Astrocyte (in vitro differentiated cells and primary cell): Measurements from ENCODE around the gene USP3. TPM values are rescaled to one million over a fixed set of nuclear protein-coding genes. Genes with fewer than 3 reads are reported as not detected.

Experiments used
- DNase-seq: peaks from one replicate; pipeline ENCODE4 v3.0.0-alpha.2; 2010; ENCODE audit warnings: low read depth
- FAIRE-seq: peaks from 2 replicates; lab custom pipeline; 2011; peaks lifted over from hg19 to GRCh38; lab: Jason Lieb, UNC
- H2AFZ ChIP-seq: 2 replicates; pipeline ENCODE4 v1.6.0; 2012; ENCODE audit warnings: low read depth, low read length, inconsistent platforms
- H3K27ac ChIP-seq: 2 replicates; pipeline ENCODE4 v1.5.1; 2011; ENCODE audit warnings: low read depth, low read length, inconsistent platforms
- H3K27me3 ChIP-seq: 2 replicates; pipeline ENCODE4 v1.6.0; 2011; ENCODE audit warnings: low read length, inconsistent platforms; ENCODE audit not compliant: insufficient read depth
- H3K36me3 ChIP-seq: 2 replicates; pipeline ENCODE4 v1.5.1; 2011; ENCODE audit warnings: low read length, inconsistent platforms; ENCODE audit not compliant: insufficient read depth
- H3K4me1 ChIP-seq: 2 replicates; pipeline ENCODE4 v1.5.1; 2011; ENCODE audit warnings: low read length, inconsistent platforms; ENCODE audit not compliant: insufficient read depth
- H3K4me2 ChIP-seq: 2 replicates; pipeline ENCODE4 v1.6.0; 2012; ENCODE audit warnings: low read length, inconsistent platforms
- H3K4me3 ChIP-seq: 2 replicates; pipeline ENCODE4 v1.5.1; 2011; ENCODE audit warnings: low read depth, mild to moderate bottlenecking, low read length, inconsistent platforms; ENCODE audit not compliant: insufficient read depth
- H3K79me2 ChIP-seq: 2 replicates; pipeline ENCODE4 v1.6.0; 2012; ENCODE audit warnings: mild to moderate bottlenecking, low read length, inconsistent platforms; ENCODE audit not compliant: insufficient read depth
- H3K9ac ChIP-seq: 2 replicates; pipeline ENCODE4 v1.6.0; 2012; ENCODE audit warnings: mild to moderate bottlenecking, low read length, inconsistent platforms
- H3K9me3 ChIP-seq: 2 replicates; pipeline ENCODE4 v1.5.1; 2012; ENCODE audit warnings: low read depth, mild to moderate bottlenecking, low read length, inconsistent platforms; ENCODE audit not compliant: insufficient read depth
- H4K20me1 ChIP-seq: 2 replicates; pipeline ENCODE4 v1.6.0; 2012; ENCODE audit warnings: low read length, inconsistent platforms; ENCODE audit not compliant: insufficient read depth
- H3K27ac Mint-ChIP-seq: one replicate; pipeline ENCODE4 v1.8.0; 2021; ENCODE audit warnings: mild to moderate bottlenecking, mixed read lengths; ENCODE audit not compliant: unreplicated experiment
- H3K27me3 Mint-ChIP-seq: one replicate; pipeline ENCODE4 v1.8.0; 2021; ENCODE audit warnings: low read depth, mixed read lengths; ENCODE audit not compliant: unreplicated experiment
- H3K36me3 Mint-ChIP-seq: one replicate; pipeline ENCODE4 v1.8.0; 2021; ENCODE audit warnings: low read depth, mixed read lengths; ENCODE audit not compliant: unreplicated experiment
- H3K4me1 Mint-ChIP-seq: one replicate; pipeline ENCODE4 v1.8.0; 2021; ENCODE audit warnings: low read depth, mixed read lengths; ENCODE audit not compliant: unreplicated experiment
- H3K4me3 Mint-ChIP-seq: one replicate; pipeline ENCODE4 v1.8.0; 2021; ENCODE audit warnings: mild to moderate bottlenecking, moderate library complexity, mixed read lengths; ENCODE audit not compliant: unreplicated experiment
- H3K9me3 Mint-ChIP-seq: one replicate; pipeline ENCODE4 v1.8.0; 2021; ENCODE audit warnings: mild to moderate bottlenecking, mixed read lengths; ENCODE audit not compliant: unreplicated experiment
- CTCF ChIP-seq: IDR thresholded peaks from 2 replicates; pipeline ENCODE4 v1.5.1; 2011; ENCODE audit warnings: low read depth, mild to moderate bottlenecking, inconsistent platforms, low read length, moderate library complexity; ENCODE audit not compliant: insufficient read depth
- EZH2 ChIP-seq: IDR thresholded peaks from 2 replicates; pipeline ENCODE4 v1.6.1; 2012; ENCODE audit warnings: mild to moderate bottlenecking, low read length, inconsistent platforms; ENCODE audit not compliant: insufficient read depth
- total RNA-seq: library from RNA; stranded (reverse); gene quantifications from 2 replicates; pipeline ENCODE4 v1.2.1, GENCODE V29; 2021

Gene USP3
- total RNA-seq, 1 donor from 2014 or later = 38.1 TPM

- no peak overlapping the region for H2AFZ ChIP-seq
- Mint-ChIP-seq H3K27me3 (no peaks in the 10 kb centered on the region), H3K9me3 (no peaks in the 10 kb centered on the region), H3K27ac (no peak overlapping the region), H3K4me3 (no peak overlapping the region), H3K36me3 (peaks cover 17% of the 10 kb centered on the region), H3K4me1 (peaks cover 14% of the 10 kb centered on the region)
- FAIRE-seq (no peak), DNase-seq (peak; percentile 22)
- no peaks in the 10 kb centered on the region for H3K27me3 ChIP-seq
- no peak overlapping the region for H3K27ac ChIP-seq
- no peak overlapping the region for H3K9ac ChIP-seq
- H4K20me1 ChIP-seq = no peaks in the 10 kb centered on the region
- no peaks in the 10 kb centered on the region for H3K9me3 ChIP-seq
- TF ChIP-seq CTCF = no peak
- TF ChIP-seq EZH2 = no peak
- H3K4me2 ChIP-seq = peak overlapping the region; percentile 1
- H3K36me3 ChIP-seq = peaks cover 3% of the 10 kb centered on the region
- H3K79me2 ChIP-seq = no peaks in the 10 kb centered on the region
- H3K4me1 ChIP-seq = peaks cover 12% of the 10 kb centered on the region
- no peak overlapping the region for H3K4me3 ChIP-seq
These were observed 92.3 kb downstream of the USP3 start for GRCh38 chr15:63596676-63597037.

GRCh38 chr15:63597038-63597790, 92.8 kb downstream of the USP3 start, which contains the start of gene FBXL22:
Gene FBXL22 (plus strand): TSS chr15:63597387. CDS start chr15:63597393, 6 bp downstream.
- H3K4me1 Mint-ChIP-seq = peaks cover 16% of the 10 kb centered on the region
- Histone ChIP-seq H3K4me2 (peak within 1 kb of the TSS; percentile 1), H2AFZ (no peak within 1 kb of the TSS), H3K4me3 (no peak within 1 kb of the TSS), H3K9ac (no peak within 1 kb of the TSS), H3K36me3 (peaks cover 3% of the 10 kb centered on the region), H3K27ac (no peak within 1 kb of the TSS), H3K4me1 (peaks cover 14% of the 10 kb centered on the region), H3K27me3 (no peaks in the 10 kb centered on the region), H3K79me2 (no peaks in the 10 kb centered on the region), H3K9me3 (no peaks in the 10 kb centered on the region), H4K20me1 (no peaks in the 10 kb centered on the region)
- H3K27ac Mint-ChIP-seq = peak within 1 kb of the TSS; percentile 66
- H3K27me3 Mint-ChIP-seq = no peaks in the 10 kb centered on the region
- H3K36me3 Mint-ChIP-seq = peaks cover 16% of the 10 kb centered on the region
- no peak for FAIRE-seq
- H3K9me3 Mint-ChIP-seq = no peaks in the 10 kb centered on the region
- TF ChIP-seq EZH2 (no peak), CTCF (no peak)
- DNase-seq = peak; percentile 73
- H3K4me3 Mint-ChIP-seq = no peak within 1 kb of the TSS

GRCh38 chr15:63597821-63598220, 93.4 kb downstream of the USP3 start:
- no peak for DNase-seq
- Histone ChIP-seq H3K4me3 (no peak overlapping the region), H3K79me2 (no peaks in the 10 kb centered on the region), H4K20me1 (peaks cover 3% of the 10 kb centered on the region), H3K27me3 (no peaks in the 10 kb centered on the region), H3K36me3 (peaks cover 3% of the 10 kb centered on the region), H3K4me2 (peak overlapping the region; percentile 1), H3K4me1 (peaks cover 14% of the 10 kb centered on the region), H3K9me3 (no peaks in the 10 kb centered on the region), H2AFZ (no peak overlapping the region), H3K27ac (no peak overlapping the region), H3K9ac (no peak overlapping the region)
- no peak overlapping the region for H3K27ac Mint-ChIP-seq
- no peak overlapping the region for H3K4me3 Mint-ChIP-seq
- peaks cover 16% of the 10 kb centered on the region for H3K36me3 Mint-ChIP-seq
- FAIRE-seq = no peak
- TF ChIP-seq EZH2 (no peak), CTCF (no peak)
- no peaks in the 10 kb centered on the region for H3K9me3 Mint-ChIP-seq
- peaks cover 3% of the 10 kb centered on the region for H3K27me3 Mint-ChIP-seq
- H3K4me1 Mint-ChIP-seq = peaks cover 16% of the 10 kb centered on the region
